Left renal cortex interstitium (tissue), 4 donors: ENCODE data around the gene GLCE. TPM values are rescaled to one million over a fixed set of nuclear protein-coding genes. Genes with fewer than 3 reads are reported as not detected.
"Not testable (repeated sequence)": the region's sequence is repeated elsewhere in the genome, so short reads cannot be mapped to it uniquely, and the experiment has no call there.

ENCODE experiments used
- DNase-seq, 4 donors: peaks; one replicate each; pipeline ENCODE4 v3.0.0-alpha.2; 2013; ENCODE audit warnings: low read depth in 4 of 4, low spot score in 2 of 4, missing footprints in 1 of 4
- polyA plus RNA-seq, 4 donors: library from polyadenylated mRNA; unstranded; fragments of 120-200 nt; gene quantifications; one replicate each; pipeline ENCODE4 v1.2.1, GENCODE V29; 2013; ENCODE audit not compliant: insufficient read length in 4 of 4

Gene GLCE
- polyA plus RNA-seq, 4 donors: 38.9 to 49.9 (median 43.8) TPM

GRCh38 chr15:69134791-69135190 is 25.6 kb upstream of the GLCE start:
- no peak for DNase-seq

GRCh38 chr15:69135499-69135898 is 24.9 kb upstream of the GLCE start:
- no peak for DNase-seq

GRCh38 chr15:69138963-69139362 is 21.5 kb upstream of the GLCE start:
- DNase-seq: no peak

- DNase-seq: no peak
Measured at GRCh38 chr15:69140306-69140705, 20.1 kb upstream of the GLCE start.

- DNase-seq: no peak
Measured at GRCh38 chr15:69141286-69141701, 19.1 kb upstream of the GLCE start.

GRCh38 chr15:69141833-69142232 is 18.6 kb upstream of the GLCE start:
- DNase-seq: no peak

- no peak for DNase-seq
Measured at GRCh38 chr15:69143756-69144436, 16.5 kb upstream of the GLCE start.

GRCh38 chr15:69144530-69144929 is 15.9 kb upstream of the GLCE start:
- DNase-seq: no peak

- DNase-seq: no peak
Measured at GRCh38 chr15:69145149-69145693, 15.2 kb upstream of the GLCE start.

- DNase-seq: peak in 1 of 4 donors; percentile 62
Measured at GRCh38 chr15:69145694-69146492, 14.5 kb upstream of the GLCE start.

- no peak for DNase-seq
Measured at GRCh38 chr15:69146724-69147435, 13.6 kb upstream of the GLCE start.

- no peak for DNase-seq
Measured at GRCh38 chr15:69148465-69148864, 12.0 kb upstream of the GLCE start.

- DNase-seq: no peak
Measured at GRCh38 chr15:69149163-69149562, 11.3 kb upstream of the GLCE start.

- DNase-seq: no peak
Measured at GRCh38 chr15:69149803-69150202, 10.6 kb upstream of the GLCE start.

- no peak for DNase-seq
Measured at GRCh38 chr15:69150336-69150735, 10.1 kb upstream of the GLCE start.

GRCh38 chr15:69150841-69151240 is 9.6 kb upstream of the GLCE start:
- no peak for DNase-seq

- DNase-seq: no peak
Measured at GRCh38 chr15:69153046-69153445, 7.4 kb upstream of the GLCE start.

GRCh38 chr15:69153587-69153986 is 6.8 kb upstream of the GLCE start:
- not testable (repeated sequence) for DNase-seq

- DNase-seq: no peak
Measured at GRCh38 chr15:69154078-69154477, 6.4 kb upstream of the GLCE start.

- no peak for DNase-seq
Measured at GRCh38 chr15:69154684-69155083, 5.8 kb upstream of the GLCE start.

- DNase-seq: no peak
Measured at GRCh38 chr15:69156736-69157381, 3.6 kb upstream of the GLCE start.
